Measurements from ENCODE around the gene KATNAL1.

Gene KATNAL1

DNA sequence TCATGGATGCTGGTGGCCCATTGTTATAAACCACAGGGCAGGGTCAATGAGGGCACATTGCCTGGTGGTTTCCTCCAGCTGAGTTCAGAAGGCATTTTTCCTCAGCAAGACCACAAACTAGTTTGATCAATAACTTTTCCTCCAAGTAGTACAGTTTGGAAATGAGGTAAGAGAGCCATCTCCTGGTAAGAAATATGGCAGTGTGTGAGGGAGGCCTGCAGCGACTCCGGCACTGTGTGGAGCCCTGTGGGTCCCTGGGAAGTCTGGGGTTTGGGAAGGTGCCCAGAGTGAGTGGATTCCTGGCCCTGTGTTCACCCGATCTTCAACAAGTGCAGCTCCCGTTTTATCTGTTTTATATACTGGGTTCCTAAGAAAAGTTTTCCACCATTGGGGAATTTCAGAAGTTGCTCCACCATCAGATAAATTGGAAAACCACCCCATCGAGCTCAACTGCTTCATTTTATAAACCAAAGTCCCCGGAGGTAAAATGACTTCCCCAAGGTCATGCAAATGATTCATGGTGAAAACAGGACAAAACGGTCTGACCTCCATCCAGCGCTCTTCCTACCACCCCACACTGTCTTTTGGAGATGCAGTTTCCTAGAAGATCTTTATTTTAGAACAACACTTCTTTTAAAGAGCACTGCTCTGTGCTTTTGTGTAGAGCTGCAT lies 148.4 kb downstream of the KATNAL1 start:
- peak; percentile 48 for DNase-seq

DNA sequence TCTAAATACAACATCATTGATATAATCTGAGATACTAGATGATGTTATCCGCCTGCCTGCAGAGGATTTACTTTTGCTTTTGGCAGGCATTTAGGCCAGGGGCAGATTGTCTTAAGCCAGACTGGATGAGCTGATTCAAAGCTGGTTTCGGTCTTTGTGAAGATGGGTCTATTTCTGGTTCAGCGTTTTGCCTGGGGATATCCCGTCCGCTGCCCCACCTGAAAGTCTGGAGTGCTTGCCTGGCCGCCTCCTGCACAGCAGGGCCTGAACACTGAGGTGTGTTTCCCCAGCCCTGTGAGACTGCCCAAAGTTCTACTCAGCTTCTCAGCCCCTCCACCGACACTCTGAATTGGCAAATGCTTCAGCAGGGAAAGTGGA lies 149.7 kb downstream of the KATNAL1 start:
- no peak for DNase-seq

GRCh38 chr13:30156826-30157615 lies 150.3 kb downstream of the KATNAL1 start:
- DNase-seq, result no peak

DNA sequence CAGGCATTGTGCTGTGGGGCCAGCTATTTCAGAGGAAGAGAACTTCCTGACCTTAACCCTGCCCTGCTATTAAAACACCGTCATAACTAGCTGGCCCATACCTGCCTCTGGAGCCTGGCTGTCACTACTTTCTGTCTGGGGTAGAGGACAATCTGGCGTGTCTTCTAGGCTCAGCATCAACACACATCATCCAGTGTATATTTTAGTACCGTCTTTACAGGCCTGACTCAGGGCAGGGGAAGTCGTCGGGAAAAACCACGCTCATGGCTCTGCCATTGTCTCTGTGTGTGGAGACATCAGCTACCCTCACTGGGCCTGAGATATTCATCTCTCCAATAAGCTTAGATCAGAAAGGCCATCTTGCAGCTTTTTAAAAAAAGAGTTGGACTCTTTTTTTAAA lies 151.1 kb downstream of the KATNAL1 start:
- DNase-seq, result no peak

GRCh38 chr13:30154931-30155330 lies 152.4 kb downstream of the KATNAL1 start:
- no peak for DNase-seq

- no peak for DNase-seq
Observed at GRCh38 chr13:30154531-30154930, 152.8 kb downstream of the KATNAL1 start.

DNA sequence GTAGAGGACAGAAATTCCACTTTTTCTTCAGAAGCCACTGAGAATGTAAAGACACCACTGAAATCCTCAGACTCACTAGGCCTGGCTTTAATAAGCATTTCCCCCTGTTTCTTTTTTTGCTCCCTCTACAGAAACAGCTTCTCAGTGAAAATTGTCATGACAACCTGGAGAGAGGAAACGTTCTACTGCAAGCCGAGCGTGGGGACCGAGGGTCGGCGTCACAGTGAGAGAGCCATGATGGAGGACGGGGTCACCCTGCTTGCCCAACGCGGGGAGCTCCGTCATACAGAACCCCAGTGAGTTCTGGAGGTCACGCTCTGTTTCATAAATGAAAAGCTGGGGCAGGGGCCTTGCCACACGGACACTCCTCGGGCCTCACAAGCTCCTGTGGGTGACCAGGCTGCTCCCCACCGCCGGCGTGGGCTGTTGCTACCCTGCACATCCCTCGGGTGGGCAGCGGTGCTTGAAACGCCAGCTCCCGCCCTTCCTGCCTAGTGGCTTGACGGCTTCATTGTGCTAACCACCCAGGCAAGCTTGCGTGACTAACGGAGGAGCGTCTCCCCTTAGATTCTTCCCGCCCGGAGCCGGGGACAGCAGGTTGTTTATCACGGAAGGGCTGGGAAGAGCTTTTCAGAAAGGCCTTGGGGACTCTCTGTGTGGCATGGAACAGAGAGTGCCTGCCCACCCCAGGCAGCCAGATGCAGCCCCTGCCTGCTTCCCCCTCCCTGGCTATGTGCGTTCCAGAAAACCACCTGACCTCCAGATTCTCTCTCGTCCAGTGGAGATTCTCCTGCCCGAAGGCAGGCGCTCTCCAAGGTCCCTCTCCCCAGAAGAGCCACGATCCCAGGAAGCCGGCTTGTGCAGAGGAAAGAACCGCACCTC lies 153.6 kb downstream of the KATNAL1 start:
- no peak for DNase-seq

Measured in central memory CD4-positive, alpha-beta T cell (primary cell).